Dermis blood vessel endothelial cell (primary cell): ENCODE data around the gene MAN1A1. TPM values are rescaled to one million over a fixed set of nuclear protein-coding genes. Genes with fewer than 3 reads are reported as not detected.
"Not testable (repeated sequence)": the region's sequence is repeated elsewhere in the genome, so short reads cannot be mapped to it uniquely, and the experiment has no call there.

Source experiments
- DNase-seq: peaks from one replicate; pipeline ENCODE4 v3.0.0; 2010
- total RNA-seq: library from RNA; depleted of rRNA; stranded (reverse); fragments of >200 nt; gene quantifications from 2 replicates; pipeline ENCODE4 v1.2.3, GENCODE V29; 2014

Gene MAN1A1
- total RNA-seq, 1 donor from 2014 or later, result 202 TPM

GRCh38 chr6:119166024-119166784 is 183.4 kb downstream of the MAN1A1 start:
- DNase-seq, result no peak

GRCh38 chr6:119163006-119163405 is 186.6 kb downstream of the MAN1A1 start:
- no peak for DNase-seq

GRCh38 chr6:119162134-119162775 is 187.3 kb downstream of the MAN1A1 start:
- DNase-seq, result no peak

- no peak for DNase-seq
Observed at GRCh38 chr6:119161438-119161837, 188.1 kb downstream of the MAN1A1 start.

- no peak for DNase-seq
Observed at GRCh38 chr6:119160911-119161310, 188.7 kb downstream of the MAN1A1 start.

- no peak for DNase-seq
Observed at GRCh38 chr6:119158057-119158848, 191.3 kb downstream of the MAN1A1 start.

- no peak for DNase-seq
Observed at GRCh38 chr6:119157506-119157815, 192.1 kb downstream of the MAN1A1 start.

- DNase-seq, result no peak
Observed at GRCh38 chr6:119156757-119157505, 192.6 kb downstream of the MAN1A1 start.

GRCh38 chr6:119156082-119156481 is 193.5 kb downstream of the MAN1A1 start:
- not testable (repeated sequence) for DNase-seq

GRCh38 chr6:119152187-119152586 is 197.4 kb downstream of the MAN1A1 start:
- DNase-seq, result no peak

- DNase-seq, result no peak
Observed at GRCh38 chr6:119148825-119149525, 200.6 kb downstream of the MAN1A1 start.

GRCh38 chr6:119148098-119148824 is 201.3 kb downstream of the MAN1A1 start:
- peak; percentile 78 for DNase-seq

- peak; percentile 72 for DNase-seq
Observed at GRCh38 chr6:119147101-119148053, 202.2 kb downstream of the MAN1A1 start.

- peak; percentile 27 for DNase-seq
Observed at GRCh38 chr6:119145111-119145510, 204.4 kb downstream of the MAN1A1 start.

GRCh38 chr6:119142637-119143036 is 206.9 kb downstream of the MAN1A1 start:
- DNase-seq, result no peak

- no peak for DNase-seq
Observed at GRCh38 chr6:119142041-119142440, 207.5 kb downstream of the MAN1A1 start.

- no peak for DNase-seq
Observed at GRCh38 chr6:119140196-119141140, 209.1 kb downstream of the MAN1A1 start.

GRCh38 chr6:119138906-119139541 is 210.5 kb downstream of the MAN1A1 start:
- no peak for DNase-seq
